HG02763 (cell line): ENCODE measurements around the gene TLR10.
A peak's percentile ranks its signal among the peaks of the same experiment; 100 is the strongest.
"Not testable (repeated sequence)": the region's sequence is repeated elsewhere in the genome, so short reads cannot be mapped to it uniquely, and the experiment has no call there.

ENCODE experiments used
- ATAC-seq: cut with Tn5 transposase; IDR thresholded peaks from one replicate; pipeline ENCODE4 v1.9.1; 2021; ENCODE audit warnings: mild to moderate bottlenecking, moderate library complexity; ENCODE audit not compliant: unreplicated experiment

The TLR10 gene

DNA sequence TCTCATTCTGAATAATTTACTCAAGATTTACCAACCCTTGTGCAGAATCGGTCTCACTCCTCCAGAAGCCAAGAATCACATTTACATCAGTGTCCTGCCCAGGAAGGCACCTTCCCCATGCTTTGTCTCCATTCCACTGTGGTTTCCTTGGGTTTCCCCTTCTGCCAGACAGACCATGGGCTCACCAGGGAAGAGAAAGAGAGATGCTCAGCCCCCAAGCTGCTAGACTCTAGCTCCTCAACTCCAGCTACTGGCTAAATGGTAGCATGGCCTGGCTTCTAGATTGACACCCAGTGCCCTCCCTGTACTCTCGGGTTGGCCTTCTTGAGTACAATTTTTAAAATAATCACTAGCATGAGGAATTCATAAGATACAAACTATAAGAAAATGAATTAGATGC, 12.9 kb downstream of the TLR10 start:
- ATAC-seq, result no peak

DNA sequence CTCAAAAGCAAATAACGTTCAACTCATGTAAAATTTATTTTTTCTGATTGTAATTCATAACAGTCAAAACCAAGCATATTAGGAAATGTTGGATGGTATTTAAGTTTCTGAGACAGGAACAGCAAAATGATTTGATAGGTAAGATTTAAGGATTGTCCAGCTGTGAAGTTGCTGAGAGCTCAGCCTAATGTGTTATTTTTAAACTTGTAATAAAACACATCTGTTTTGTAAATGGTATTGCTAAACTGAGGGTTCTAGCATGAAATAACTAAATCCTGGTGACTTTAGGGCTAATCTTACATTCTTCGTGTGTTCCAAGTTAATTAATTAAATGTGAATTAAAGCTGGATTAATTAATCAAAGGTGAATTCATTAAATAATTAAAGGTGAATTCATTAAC, 13.3 kb downstream of the TLR10 start:
- no peak for ATAC-seq

DNA sequence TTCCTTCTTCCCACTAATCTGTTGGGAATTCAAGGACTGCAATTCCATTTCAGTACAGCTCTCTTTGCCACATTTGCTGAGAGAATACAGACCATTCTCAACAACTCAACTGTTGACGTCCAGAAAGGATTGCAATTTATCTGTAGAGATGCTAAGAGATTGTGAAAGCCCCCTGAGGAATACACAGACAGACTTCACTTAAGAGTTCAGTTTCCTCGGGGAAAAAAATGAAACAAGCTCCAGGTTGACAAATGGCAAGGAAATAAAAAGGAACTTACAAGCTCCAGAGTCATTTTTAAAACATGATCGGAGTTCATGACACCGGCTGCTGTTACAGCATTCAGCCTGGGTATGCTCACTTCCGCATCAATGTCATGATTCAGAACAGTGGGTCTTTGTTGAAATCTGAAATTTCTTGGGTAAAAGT, 13.8 kb downstream of the TLR10 start:
- ATAC-seq, result no peak

DNA sequence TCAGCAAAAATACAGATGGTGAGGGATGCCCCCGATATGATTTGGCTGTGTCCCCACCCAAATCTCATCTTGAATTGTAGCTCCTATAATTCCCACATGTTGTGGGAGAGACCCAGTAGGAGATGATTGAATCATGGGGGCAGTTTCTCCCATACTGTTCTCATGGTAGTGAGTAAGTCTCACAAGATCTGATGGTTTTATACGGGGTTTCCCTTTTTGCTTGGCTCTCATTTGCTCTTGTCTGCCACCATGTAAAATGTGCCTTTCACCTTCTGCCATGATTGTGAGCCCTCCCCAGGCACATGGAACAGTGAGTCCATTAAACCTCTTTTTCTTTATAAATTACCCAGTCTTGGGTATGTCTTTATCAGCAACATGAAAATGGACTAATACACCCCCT, 15.8 kb downstream of the TLR10 start:
- not testable (repeated sequence) for ATAC-seq

DNA sequence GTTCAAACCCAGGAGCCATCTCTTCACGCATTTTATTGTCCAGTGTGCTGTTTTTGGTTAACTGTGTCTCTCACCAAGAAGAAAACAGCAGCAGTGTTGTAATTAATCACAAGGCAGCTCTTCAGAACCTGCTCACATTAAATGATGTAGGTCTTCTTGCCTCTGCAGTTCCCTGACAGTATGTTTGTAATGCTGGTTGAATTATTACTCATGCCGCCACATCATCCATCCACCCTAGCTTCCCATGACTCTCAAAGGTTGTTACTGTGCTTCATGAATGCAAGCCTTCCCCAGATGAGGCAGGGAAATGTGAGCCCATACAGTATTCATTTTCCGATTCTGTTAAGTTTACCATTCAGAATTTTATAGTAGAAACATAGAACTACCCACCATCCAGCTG, 17.4 kb downstream of the TLR10 start:
- no peak for ATAC-seq

DNA sequence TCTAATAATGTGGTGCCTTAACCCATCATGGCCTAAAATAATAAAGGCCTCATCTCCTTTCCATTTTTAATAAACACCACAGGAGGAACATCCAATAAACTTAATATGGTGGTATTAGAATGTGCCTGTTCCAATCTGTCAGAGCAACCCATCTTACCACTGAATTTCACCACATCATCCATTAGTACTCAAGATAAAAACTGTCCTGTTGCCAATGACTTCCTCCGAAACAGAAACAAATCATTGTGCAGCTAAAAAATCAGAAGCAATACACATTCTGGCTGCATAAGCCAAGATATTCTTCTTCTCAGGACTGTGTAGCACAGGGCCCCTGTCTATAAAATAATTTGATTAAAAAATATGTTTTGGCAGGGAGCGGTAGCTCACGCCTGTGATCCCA, 18.5 kb downstream of the TLR10 start:
- ATAC-seq, result no peak

DNA sequence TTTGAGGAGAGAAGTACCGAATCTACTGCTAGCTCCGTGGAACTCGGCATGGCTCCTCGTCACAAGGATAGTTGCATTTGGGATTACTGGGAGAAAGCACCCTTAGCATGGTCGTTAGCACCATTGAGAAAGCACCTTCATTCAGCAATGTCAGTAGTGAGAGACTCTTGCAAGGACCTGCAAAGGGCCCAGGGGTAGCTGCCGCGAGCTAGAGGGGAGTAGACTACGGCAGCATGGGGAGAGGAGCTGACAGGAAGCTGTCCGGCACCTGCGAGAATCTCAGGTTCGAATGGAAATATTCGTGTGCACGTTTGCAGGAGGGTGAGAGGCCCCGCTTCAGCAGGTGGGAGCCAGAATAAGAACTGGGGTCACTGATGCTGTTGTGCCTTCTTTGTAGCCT, 20.2 kb downstream of the TLR10 start:
- peak; percentile 22 for ATAC-seq

DNA sequence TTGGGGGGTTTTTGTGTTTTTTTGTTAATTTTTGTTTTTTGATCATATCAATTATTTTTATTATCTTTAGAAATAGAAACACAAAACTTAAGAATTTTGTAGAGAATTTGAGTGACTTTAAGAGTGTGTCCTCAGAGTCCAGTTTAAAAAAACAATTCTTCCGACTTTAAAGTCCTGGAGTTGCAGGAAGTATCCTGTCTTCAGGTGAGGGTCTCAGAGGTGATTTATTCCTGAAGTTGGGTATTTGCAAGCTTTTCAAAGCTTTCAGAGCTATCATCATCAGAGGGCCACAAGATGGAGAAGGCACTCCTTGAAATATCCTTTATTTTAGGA, 23.0 kb downstream of the TLR10 start:
- ATAC-seq, result no peak

DNA sequence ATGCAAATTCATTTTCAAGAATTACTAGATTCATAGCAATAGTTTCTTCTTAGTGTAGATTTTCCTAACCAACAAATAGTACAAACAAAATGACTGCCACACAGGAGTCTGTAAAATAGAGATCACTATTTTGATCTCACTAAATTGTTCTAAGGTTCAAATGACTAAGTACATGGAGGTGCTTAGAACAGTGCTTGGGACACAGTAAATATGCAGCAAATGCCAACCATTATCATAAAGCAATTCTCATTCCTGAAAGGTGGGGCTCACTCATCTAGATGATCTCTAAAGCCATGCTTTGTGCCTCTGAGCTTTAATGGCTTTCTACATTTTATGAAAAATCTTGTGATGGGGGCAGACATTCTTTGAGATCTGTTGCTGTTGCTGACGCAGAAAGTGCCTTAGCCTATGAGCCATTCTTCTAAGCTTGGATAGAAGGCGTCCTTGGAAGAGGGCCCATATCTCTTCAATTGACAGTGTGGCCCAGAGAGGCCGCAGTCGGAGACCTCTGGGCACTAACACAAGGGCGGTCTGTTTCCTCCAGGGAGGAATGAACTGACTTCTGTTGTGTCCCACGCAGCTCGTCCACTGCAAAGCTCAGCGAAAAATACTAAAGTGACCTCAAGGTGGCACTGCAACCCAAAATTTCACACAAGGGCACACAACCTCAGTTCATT, 23.5 kb downstream of the TLR10 start:
- no peak for ATAC-seq

DNA sequence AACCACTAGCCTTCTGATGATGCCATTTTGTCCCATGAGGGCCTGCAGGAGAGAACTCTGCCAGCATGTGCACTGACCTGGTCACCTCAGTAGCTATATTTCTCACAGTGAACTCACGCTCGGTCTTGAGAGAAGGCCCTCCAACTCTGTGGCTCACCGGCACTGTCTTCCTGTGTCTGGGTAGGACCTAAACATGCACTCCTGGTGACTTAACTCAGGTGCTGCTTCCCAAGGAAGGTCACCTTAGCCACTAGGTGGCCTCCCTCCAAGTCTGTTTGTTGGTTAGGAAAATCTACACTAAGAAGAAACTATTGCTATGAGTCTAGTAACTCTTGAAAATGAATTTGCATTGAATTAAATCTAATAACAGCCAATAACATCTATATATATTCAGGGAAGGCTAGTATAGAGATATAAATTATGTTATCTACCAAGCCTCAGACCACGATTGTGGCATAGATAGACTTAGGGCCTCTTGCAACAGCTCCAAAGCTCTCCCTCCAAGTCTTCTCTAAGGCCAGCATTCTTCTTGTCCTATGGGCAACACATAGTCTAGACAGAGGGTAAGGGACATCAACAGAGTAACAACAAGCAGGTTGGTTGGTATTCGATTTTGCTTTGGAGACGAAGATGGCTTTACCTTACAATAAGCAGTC, 24.7 kb downstream of the TLR10 start:
- ATAC-seq, result no peak

DNA sequence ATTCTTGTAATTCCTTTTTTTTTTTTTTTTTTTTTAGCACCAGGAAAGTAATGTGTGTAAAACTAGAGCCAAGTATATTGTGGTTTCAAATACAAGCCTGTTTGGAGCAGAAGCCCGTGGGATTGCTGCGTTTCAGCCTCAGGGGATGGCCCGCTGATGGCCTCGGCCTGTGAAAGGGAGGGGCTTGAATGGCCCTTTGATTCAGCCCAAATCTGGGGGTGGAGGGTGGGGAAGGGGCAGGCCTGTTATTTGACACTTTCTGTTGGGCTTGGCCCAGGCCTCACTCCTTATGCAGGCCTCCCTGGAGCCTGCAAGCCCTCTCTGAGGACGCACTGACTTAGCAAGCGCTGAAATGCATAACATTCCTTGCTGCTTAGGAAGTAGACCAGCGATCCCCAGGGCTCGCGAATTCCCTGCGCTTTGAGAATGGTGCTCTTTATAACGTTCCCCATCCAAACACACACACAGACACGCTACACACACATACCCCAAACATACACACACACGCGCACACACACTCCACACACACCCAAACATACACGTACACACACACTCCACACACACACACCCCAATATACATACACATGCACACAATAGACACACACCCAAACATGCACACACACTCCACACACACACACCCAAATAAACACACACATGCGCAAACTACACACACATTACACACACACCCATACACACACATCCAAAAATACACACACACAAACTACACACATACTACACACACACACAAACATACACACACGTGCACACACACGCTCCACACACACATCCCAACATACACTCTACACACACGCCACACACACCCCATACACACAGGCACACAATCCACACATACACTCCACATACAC, 29.6 kb downstream of the TLR10 start:
- no peak for ATAC-seq

DNA sequence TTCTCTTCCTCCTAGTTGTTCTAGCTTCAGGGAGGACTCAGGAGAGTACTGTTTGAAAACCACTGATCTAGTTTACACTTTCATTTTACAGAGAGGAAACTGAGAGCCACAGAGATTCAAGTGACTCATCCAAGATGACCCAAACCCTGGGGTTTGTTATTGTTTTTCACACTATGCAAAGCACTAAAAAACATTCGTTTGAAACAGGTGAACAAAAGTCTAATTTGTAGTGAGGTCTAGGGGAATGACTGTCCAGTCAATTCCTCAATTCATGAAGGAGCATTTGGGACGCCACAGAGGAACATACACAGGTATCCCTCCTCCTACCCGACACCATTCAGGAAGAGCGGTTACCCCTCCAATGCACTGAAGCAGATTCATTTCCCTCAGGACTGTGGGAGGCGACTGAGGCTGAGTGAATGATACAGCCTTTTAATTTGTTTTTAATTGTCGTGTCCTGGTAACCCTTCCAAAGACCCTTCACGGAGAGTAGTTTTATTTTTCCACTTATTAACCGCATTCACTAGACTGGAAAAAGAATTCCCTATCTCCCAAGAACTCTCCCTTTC, 30.3 kb downstream of the TLR10 start:
- peak; percentile 92 for ATAC-seq

DNA sequence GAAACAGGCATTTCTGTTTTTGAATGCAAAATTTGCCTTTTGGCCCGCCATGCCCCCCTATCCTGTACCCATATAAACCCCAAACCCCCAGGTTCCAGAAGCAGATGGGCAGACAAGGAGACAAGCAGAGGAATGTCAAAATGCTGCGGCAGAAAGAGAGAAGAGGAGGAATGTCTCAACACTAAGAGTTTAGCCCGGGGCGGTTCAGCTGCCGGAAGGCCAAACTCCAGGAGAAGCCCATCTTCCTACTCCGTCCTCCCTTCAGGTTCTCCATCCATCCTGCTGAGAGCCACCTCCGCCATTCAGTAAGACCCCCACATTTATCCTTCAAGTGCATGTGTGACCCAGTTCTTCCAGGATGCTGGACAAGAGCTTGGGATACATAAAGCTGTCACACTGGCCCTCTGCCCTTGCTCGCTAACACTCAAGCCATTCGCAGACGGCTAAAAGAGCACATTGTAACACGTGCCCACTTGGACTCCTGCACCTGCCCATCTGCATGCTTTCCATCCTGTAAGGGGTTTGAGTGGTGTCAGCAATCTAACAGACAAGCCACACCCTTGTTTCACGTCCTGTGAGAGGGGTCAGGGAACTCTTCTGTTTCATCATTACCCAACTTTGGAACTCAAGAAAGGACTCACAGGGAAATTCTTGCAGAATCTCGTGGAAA, 31.3 kb downstream of the TLR10 start:
- ATAC-seq, result no peak

DNA sequence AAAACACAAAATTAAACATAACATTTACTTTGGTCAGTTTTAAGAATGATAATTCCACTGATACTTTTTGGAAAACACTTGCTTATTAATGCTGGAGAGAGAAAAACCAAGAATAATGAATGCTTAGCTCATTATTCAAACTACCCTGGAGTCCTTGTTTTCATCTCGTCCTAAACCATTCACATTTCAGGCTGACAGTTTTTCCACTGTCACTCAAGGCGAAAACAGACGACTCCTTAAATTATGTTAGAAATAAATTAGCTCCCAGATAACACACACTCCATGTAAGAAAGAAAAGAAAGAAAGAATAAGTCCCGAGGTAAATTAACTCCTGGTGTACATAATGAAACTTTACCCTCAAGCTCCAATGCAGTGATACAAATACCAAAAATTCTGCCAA, 33.5 kb downstream of the TLR10 start:
- ATAC-seq, result no peak

DNA sequence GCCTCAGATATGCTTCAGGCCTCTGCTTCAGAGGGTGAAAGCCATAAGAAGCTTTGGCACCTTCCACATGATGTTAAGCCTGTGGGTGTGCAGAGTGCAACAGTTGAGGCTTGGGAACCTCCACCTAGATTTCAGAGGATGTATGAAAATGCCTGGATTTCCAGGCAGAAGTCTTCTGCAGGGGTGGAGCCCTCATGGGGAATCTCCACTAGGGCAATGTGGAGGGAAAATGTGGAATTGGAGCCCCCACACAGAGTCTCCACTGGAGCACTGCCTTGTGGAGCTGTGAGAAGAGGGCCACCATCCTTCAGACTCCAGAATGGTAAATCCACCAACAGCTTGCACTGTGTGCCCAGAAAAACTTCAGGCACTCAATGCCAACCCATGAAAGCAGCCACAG, 35.2 kb downstream of the TLR10 start:
- no peak for ATAC-seq

DNA sequence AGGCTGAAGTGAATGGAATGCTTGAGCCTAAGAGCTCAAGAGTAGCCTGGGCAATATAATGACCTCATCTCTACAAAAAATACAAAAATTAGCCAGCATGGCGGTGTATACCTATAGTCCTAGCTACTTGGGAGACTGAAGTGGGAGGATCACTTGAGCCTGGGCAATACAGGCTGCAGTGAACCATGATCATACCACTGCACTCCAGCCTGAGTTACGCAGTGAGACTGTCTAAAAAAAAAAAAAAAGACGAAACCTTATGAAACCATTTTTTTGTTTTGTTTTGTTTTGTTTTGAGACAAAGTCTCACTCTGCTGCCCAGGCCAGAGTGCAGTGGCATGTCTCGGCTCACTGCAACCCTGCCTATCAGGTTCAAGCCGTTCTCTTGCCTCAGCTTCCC, 36.9 kb downstream of the TLR10 start:
- ATAC-seq, result no peak

DNA sequence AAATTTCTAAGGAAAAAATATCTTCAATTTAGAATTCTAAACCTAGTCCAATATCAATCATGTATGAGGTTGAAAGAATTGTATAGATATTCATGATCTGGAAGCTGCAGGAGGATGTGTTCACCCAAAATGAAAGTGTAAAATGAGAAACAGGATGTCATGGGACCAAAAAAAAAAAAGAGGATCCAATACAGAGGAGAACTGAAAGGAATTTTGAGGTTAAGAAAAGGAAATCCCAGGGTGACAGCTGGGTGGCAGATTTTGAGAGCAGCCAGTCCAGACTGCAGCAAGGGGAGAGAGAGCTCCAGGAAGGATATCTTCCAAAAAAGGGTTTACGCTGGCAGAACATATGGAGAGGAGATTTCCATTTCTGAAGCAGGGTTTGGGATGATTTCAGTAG, 38.9 kb downstream of the TLR10 start:
- no peak for ATAC-seq

DNA sequence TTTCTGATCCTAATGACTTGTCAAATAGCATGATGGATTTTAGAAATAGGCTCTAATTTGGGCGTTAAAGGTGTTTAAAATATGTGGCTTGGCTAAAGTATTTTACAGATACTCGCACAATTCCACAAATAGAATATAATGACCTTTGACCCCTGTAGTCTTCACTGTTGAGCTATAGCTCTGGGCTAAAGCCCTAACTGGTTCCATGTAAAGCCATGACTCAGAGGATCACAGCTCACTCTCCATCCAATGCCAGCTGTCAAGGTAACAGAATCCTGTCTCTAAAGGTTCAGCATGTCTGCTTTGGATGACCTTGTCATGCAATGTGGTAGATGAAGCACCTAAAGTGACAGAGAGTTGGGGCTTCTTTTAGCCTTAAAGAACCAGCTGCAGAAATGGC, 42.5 kb downstream of the TLR10 start:
- ATAC-seq, result no peak

DNA sequence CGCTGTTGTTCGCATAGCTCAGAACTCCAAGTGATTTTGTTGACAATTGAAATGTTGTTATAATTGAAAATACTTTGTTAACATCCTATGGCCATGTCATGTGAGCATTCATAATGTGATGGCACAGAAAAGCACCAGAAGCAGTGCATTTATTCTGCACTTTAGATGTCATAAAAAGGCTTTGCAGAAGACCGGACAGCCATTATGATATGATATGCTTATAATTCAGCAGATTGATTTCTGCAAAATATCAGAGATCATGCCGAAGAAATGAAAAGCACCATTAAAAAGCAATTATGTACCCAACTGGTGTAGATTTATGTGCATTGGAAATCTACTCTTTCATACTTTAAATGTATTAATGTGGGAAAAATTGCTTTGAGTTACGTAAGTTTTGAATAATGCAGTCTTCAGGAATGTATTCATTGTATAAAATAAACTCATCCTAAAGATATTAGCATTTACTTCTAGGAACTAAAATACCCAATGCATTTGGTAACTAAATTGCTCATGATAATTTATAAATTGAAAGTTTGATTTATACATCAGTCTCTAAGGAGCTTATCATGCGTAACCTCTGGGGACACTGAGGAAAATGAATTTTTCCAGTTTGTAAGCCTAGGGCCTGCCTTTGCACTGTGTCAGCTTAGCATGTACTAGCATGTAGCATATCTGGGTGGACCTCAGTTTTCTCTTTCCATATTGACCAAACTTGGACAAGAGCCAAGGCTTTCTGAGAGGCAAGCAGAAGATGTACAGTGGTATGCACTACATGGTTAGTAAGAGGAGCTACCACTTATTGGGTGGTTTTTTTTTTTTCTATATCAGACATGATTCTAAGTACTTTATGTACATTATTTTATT, 43.6 kb downstream of the TLR10 start:
- no peak for ATAC-seq

DNA sequence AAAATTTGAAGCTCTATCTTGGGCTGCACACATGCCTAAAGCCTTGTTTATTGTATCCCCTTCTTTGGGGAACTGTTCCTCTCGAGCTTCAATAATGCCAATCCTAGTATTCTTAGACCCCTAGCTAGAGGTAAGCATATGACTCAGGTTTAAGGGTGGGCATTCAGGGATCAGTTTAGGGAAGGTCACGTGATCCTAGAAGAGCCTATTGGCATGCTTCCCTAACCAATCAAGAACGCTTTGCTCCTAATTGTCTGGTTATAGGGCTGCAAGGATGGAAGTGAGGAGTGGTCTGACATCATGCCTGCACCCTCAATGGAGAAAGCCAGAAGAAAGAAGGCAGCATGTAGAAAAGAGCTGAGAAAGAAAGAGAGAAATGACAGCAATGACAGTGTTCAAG, 46.9 kb downstream of the TLR10 start:
- ATAC-seq, result no peak
